ENCODE measurements around the gene AFF1.

Gene AFF1

GRCh38 chr4:86927843-86928395, 6.9 kb upstream of the AFF1 start:
- DNase-seq (ENCODE audit: low read depth): peak; percentile 97
- Histone ChIP-seq H3K9ac (ENCODE audit: low read length) (peak overlapping the region; percentile 24), H3K27me3 (replicated peaks; ENCODE audit: control insufficient read depth, insufficient read depth, low read length) (no peaks in the 10 kb centered on the region), H3K9me3 (ENCODE audit: control insufficient read depth, low read length) (no peaks in the 10 kb centered on the region), H3K36me3 (ENCODE audit: control insufficient read depth, insufficient read depth, low read length, severe bottlenecking) (peaks cover 19% of the 10 kb centered on the region), H3K4me1 (ENCODE audit: control insufficient read depth, insufficient read depth, low read length) (peaks cover 41% of the 10 kb centered on the region), H3K4me3 (ENCODE audit: low read length) (no peak overlapping the region)

- Histone ChIP-seq H3K4me1 (ENCODE audit: control insufficient read depth, insufficient read depth, low read length) (peaks cover 42% of the 10 kb centered on the region), H3K9ac (ENCODE audit: low read length) (peak overlapping the region; percentile 24), H3K36me3 (ENCODE audit: control insufficient read depth, insufficient read depth, low read length, severe bottlenecking) (peaks cover 19% of the 10 kb centered on the region), H3K27me3 (replicated peaks; ENCODE audit: control insufficient read depth, insufficient read depth, low read length) (no peaks in the 10 kb centered on the region), H3K9me3 (ENCODE audit: control insufficient read depth, low read length) (no peaks in the 10 kb centered on the region), H3K4me3 (ENCODE audit: low read length) (no peak overlapping the region)
- DNase-seq (ENCODE audit: low read depth): no peak
Measured at GRCh38 chr4:86928400-86929255, 6.2 kb upstream of the AFF1 start.

- H3K36me3 ChIP-seq (ENCODE audit: control insufficient read depth, insufficient read depth, low read length, severe bottlenecking): peaks cover 19% of the 10 kb centered on the region
- peak overlapping the region; percentile 98 for H3K9ac ChIP-seq (ENCODE audit: low read length)
- no peaks in the 10 kb centered on the region for H3K9me3 ChIP-seq (ENCODE audit: control insufficient read depth, low read length)
- no peak for DNase-seq (ENCODE audit: low read depth)
- H3K4me3 ChIP-seq (ENCODE audit: low read length): peak overlapping the region; percentile 90
- H3K27me3 ChIP-seq (replicated peaks; ENCODE audit: control insufficient read depth, insufficient read depth, low read length): no peaks in the 10 kb centered on the region
- H3K4me1 ChIP-seq (ENCODE audit: control insufficient read depth, insufficient read depth, low read length): peaks cover 26% of the 10 kb centered on the region
Measured at GRCh38 chr4:86934147-86934770, 552 bp upstream of the AFF1 start.

GRCh38 chr4:86935566-86935852, 698 bp downstream of the AFF1 start:
- H3K9me3 ChIP-seq (ENCODE audit: control insufficient read depth, low read length): no peaks in the 10 kb centered on the region
- DNase-seq (ENCODE audit: low read depth): no peak
- H3K9ac ChIP-seq (ENCODE audit: low read length): peak overlapping the region; percentile 93
- H3K27me3 ChIP-seq (replicated peaks; ENCODE audit: control insufficient read depth, insufficient read depth, low read length): no peaks in the 10 kb centered on the region
- H3K4me3 ChIP-seq (ENCODE audit: low read length): peak overlapping the region; percentile 90
- peaks cover 10% of the 10 kb centered on the region for H3K36me3 ChIP-seq (ENCODE audit: control insufficient read depth, insufficient read depth, low read length, severe bottlenecking)
- peaks cover 39% of the 10 kb centered on the region for H3K4me1 ChIP-seq (ENCODE audit: control insufficient read depth, insufficient read depth, low read length)

GRCh38 chr4:86935853-86936733, 1.3 kb downstream of the AFF1 start:
- H3K9ac ChIP-seq (ENCODE audit: low read length): peak overlapping the region; percentile 93
- H3K4me3 ChIP-seq (ENCODE audit: low read length): peak overlapping the region; percentile 90
- H3K9me3 ChIP-seq (ENCODE audit: control insufficient read depth, low read length): no peaks in the 10 kb centered on the region
- H3K4me1 ChIP-seq (ENCODE audit: control insufficient read depth, insufficient read depth, low read length): peaks cover 40% of the 10 kb centered on the region
- no peaks in the 10 kb centered on the region for H3K27me3 ChIP-seq (replicated peaks; ENCODE audit: control insufficient read depth, insufficient read depth, low read length)
- peak; percentile 66 for DNase-seq (ENCODE audit: low read depth)
- peaks cover 5% of the 10 kb centered on the region for H3K36me3 ChIP-seq (ENCODE audit: control insufficient read depth, insufficient read depth, low read length, severe bottlenecking)

GRCh38 chr4:86938771-86939520, 4.1 kb downstream of the AFF1 start:
- DNase-seq (ENCODE audit: low read depth): peak; percentile 23
- Histone ChIP-seq H3K9me3 (ENCODE audit: control insufficient read depth, low read length) (no peaks in the 10 kb centered on the region), H3K4me3 (ENCODE audit: low read length) (no peak overlapping the region), H3K4me1 (ENCODE audit: control insufficient read depth, insufficient read depth, low read length) (peaks cover 43% of the 10 kb centered on the region), H3K27me3 (replicated peaks; ENCODE audit: control insufficient read depth, insufficient read depth, low read length) (no peaks in the 10 kb centered on the region), H3K9ac (ENCODE audit: low read length) (no peak overlapping the region), H3K36me3 (ENCODE audit: control insufficient read depth, insufficient read depth, low read length, severe bottlenecking) (no peaks in the 10 kb centered on the region)

GRCh38 chr4:86939729-86940575, 5.1 kb downstream of the AFF1 start:
- peaks cover 44% of the 10 kb centered on the region for H3K4me1 ChIP-seq (ENCODE audit: control insufficient read depth, insufficient read depth, low read length)
- DNase-seq (ENCODE audit: low read depth): peak; percentile 15

GRCh38 chr4:86940920-86941460, 6.2 kb downstream of the AFF1 start:
- DNase-seq (ENCODE audit: low read depth): no peak
- H3K36me3 ChIP-seq (ENCODE audit: control insufficient read depth, insufficient read depth, low read length, severe bottlenecking): no peaks in the 10 kb centered on the region
- H3K27me3 ChIP-seq (replicated peaks; ENCODE audit: control insufficient read depth, insufficient read depth, low read length): no peaks in the 10 kb centered on the region
- H3K4me3 ChIP-seq (ENCODE audit: low read length): no peak overlapping the region
- no peak overlapping the region for H3K9ac ChIP-seq (ENCODE audit: low read length)
- no peaks in the 10 kb centered on the region for H3K9me3 ChIP-seq (ENCODE audit: control insufficient read depth, low read length)
- peaks cover 44% of the 10 kb centered on the region for H3K4me1 ChIP-seq (ENCODE audit: control insufficient read depth, insufficient read depth, low read length)

More at GRCh38 chr4:86939729-86940575, 5.1 kb downstream of the AFF1 start:
- no peak overlapping the region for H3K9ac ChIP-seq (ENCODE audit: low read length)
- no peaks in the 10 kb centered on the region for H3K9me3 ChIP-seq (ENCODE audit: control insufficient read depth, low read length)
- peak overlapping the region; percentile 9 for H3K4me3 ChIP-seq (ENCODE audit: low read length)
- H3K27me3 ChIP-seq (replicated peaks; ENCODE audit: control insufficient read depth, insufficient read depth, low read length): no peaks in the 10 kb centered on the region
- H3K36me3 ChIP-seq (ENCODE audit: control insufficient read depth, insufficient read depth, low read length, severe bottlenecking): no peaks in the 10 kb centered on the region

GRCh38 chr4:86942185-86942666, 7.4 kb downstream of the AFF1 start:
- Histone ChIP-seq H3K36me3 (ENCODE audit: control insufficient read depth, insufficient read depth, low read length, severe bottlenecking) (no peaks in the 10 kb centered on the region), H3K9ac (ENCODE audit: low read length) (no peak overlapping the region), H3K4me3 (ENCODE audit: low read length) (no peak overlapping the region), H3K9me3 (ENCODE audit: control insufficient read depth, low read length) (no peaks in the 10 kb centered on the region), H3K4me1 (ENCODE audit: control insufficient read depth, insufficient read depth, low read length) (peaks cover 34% of the 10 kb centered on the region), H3K27me3 (replicated peaks; ENCODE audit: control insufficient read depth, insufficient read depth, low read length) (no peaks in the 10 kb centered on the region)
- DNase-seq (ENCODE audit: low read depth): peak; percentile 19

All from adipocyte (in vitro differentiated cells).